ENCODE data around the gene SPEF1.

DNA sequence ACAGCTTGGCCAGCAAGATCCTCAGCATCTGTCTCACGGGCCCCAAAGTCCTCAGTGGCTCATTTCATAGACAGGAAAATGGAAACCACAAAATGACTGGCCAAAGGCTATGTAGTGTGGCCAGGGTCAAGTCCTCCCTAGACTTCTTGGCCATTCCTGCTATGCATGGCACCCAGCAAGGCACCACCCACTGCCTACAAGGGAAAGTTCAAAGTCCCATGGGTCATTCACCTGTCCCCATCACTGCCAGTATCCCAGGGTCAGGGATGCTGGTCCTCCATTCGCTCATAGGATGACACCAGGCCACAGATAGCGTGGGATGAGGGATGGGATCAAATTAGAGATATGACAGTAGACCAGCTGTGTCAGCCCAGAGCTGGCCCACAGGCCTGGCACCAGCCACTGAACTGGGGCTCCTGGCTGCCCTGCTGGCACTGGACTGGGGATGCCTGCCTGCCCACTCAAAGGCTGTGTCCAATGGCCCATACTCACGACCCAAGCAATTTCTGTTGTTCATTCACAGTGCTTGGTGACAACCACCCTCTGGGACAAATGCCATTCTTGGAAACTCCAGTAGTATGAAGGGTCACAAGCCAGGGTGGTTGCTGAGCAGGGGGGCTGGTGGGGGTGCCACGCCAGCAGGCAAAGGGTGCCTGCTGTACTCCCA, 25.3 kb downstream of the SPEF1 start:
- TF ChIP-seq ELF4 (IDR thresholded peaks at IDR 0.05) (no peak), FOXM1 (IDR thresholded peaks at IDR 0.05; ENCODE audit: borderline replicate concordance) (no peak), L3MBTL2 (conservative IDR thresholded peaks at IDR 0.05) (no peak), SP1 (IDR thresholded peaks at IDR 0.05) (no peak), TARDBP (IDR thresholded peaks at IDR 0.05) (no peak)
